GM21717 (cell line): Measurements from ENCODE around the gene SH3PXD2A.

Source experiments
- ATAC-seq: cut with Tn5 transposase; IDR thresholded peaks from one replicate; pipeline ENCODE4 v1.9.1; 2021; ENCODE audit warnings: mild to moderate bottlenecking, moderate library complexity; ENCODE audit not compliant: unreplicated experiment

Gene SH3PXD2A

DNA sequence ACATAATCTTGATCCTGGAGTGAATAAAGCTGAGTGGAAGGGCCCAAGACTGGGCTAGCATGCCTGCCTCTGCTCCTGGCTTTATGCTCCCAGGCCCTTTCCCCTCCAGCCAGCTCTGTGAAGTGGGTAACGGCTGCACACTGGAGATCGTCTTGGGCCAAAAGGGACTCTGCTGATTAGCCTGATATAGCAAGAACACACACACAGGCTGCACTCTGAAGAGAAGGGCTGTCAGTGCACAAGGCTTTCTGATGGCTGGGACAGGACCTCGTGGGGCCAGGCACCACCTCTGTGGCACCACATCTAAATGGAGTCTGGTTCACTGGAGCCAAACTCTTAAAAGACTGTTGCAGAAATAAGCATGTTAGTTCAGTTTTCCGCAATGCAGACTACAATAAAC is 200.5 kb downstream of the SH3PXD2A start:
- ATAC-seq = no peak

DNA sequence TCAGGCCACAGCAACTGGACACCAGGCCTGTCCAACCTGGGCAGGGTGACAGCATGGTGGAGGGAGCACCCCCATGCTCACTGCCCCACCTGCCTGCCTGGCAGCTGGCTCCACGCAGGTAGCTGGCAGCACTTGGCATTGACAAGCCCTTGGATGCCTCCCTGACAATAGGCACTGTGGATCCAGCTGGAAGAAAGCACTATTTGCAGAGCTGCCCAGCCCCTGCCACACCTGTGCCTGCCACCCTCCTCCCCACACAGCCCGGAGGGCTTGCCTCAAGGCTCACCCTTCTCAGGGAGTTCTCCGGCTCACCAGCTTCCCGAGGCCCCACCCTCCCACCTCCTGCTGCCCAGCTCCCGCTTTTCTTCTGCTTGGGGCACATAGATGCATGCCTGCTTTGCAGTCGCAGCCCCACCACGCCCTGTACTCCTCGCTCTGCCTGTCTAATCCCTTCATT is 201.8 kb downstream of the SH3PXD2A start:
- ATAC-seq = no peak

DNA sequence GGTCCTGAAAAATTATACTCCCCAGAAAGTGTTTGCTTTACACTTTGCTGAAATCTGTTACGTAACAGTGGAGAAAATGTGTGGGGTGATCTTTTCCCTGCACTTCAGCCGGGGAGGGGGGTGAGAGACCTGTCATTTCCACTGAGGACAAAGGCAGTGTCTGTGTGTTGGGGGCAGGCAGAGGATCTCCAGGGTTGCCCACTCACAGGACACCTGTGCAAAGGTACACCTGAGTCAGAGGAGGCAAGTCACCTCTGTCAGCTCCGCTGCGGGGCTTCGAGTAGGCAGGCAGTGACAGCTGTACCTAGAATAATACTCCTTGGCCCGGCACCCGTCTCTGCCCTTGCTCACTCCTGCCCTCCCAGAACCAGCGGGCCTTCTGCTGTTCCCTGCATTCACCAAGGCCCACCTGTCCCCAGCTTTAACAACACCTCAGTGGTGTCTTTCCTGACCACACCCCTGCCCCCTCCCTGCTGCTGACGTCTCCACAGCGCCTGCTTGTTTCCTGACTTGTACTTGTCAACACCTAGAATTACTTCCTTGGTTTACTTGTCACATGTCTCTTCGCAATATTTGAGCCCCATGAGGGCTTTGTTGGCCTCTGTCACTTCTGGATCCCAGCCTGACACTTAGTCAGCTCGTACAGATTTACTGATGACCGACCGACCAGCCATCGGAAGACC is 202.6 kb downstream of the SH3PXD2A start:
- ATAC-seq = no peak

DNA sequence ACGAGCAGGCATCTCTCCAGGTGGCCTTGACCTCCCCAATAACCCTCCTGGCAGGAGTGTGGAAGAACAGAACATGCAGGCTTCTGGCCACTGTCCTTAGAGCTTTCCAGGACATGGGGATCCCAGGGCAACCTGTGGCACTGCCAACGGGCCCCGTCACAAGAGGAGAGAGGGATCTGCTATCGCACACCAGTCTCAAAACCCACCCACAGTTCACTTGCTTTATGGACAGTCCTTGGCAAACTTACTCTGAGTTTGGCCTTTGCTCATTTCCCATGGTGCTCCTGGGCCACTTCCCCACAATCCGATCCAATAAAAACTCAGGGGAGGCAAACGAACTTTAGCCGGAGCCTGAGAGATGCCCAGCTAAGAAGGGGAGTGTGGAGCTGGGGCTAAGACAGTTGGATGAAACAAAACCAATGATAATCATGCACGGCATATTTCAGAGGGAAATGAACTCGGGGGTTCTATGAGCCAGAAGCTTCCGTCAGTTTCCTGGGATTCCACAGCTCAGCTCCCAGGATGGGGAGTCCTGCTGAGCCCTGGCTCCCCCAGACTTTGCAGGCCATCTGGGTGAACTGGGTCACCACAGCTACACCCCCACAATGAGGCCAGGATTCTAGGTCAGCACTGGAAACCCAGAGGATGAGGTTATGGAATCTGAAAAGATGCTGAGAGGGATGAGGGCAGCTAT is 203.4 kb downstream of the SH3PXD2A start:
- no peak for ATAC-seq

DNA sequence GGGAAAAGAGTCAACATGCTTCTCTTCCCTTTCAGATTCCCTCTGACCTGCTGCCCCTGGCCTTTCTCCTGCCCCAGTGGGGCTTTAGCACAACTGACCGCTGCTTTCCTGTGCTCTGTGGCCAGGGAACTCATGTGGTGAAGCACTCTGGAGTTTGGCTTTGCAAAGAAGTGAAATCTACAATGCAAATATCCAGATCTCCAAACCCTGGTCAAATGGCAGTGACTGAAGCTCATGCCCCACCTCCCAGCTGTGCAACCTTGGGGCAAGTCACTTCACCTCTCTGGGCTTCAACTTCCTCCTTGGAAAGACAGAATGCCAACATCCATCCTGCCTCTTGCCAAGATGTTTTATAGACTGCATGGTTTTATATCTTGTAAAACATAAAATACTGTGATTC is 204.0 kb downstream of the SH3PXD2A start:
- ATAC-seq = no peak

DNA sequence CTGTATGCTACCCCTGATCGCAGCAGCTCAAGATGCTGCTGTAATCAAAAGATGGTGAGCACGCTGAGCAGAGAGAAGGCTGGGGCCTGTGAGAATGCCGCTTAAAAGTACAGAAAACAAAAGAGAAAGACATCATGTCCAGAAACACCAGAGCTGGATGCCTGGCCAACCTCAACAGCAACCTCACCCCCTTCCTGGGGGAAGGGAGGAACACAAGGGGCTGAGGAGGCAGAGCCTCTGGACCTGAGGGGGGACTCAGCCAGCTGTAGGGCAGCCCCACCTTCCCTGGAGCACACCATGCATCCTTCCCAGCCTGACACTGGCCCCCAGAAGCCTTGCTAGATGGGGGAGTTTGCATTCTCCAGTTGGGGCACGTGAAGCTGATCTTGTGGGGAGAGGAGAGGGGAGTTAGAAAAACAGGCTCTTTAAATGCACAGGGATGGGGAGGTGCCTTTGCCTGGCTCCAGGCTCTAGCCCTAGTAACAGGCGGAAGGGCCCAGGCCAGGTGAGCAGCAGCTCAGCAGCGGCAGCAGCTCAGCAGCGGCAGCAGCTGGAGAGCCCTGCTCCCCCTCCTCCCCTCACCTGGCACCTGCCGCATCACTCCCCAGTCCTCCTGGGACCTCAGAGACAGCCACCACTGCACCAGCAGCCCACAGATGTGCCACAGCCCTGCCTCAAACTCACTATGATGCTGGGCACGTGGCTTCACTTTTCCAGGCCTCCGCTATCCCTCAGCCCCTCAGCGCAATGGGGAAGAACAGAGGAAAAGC is 205.5 kb downstream of the SH3PXD2A start:
- no peak for ATAC-seq

DNA sequence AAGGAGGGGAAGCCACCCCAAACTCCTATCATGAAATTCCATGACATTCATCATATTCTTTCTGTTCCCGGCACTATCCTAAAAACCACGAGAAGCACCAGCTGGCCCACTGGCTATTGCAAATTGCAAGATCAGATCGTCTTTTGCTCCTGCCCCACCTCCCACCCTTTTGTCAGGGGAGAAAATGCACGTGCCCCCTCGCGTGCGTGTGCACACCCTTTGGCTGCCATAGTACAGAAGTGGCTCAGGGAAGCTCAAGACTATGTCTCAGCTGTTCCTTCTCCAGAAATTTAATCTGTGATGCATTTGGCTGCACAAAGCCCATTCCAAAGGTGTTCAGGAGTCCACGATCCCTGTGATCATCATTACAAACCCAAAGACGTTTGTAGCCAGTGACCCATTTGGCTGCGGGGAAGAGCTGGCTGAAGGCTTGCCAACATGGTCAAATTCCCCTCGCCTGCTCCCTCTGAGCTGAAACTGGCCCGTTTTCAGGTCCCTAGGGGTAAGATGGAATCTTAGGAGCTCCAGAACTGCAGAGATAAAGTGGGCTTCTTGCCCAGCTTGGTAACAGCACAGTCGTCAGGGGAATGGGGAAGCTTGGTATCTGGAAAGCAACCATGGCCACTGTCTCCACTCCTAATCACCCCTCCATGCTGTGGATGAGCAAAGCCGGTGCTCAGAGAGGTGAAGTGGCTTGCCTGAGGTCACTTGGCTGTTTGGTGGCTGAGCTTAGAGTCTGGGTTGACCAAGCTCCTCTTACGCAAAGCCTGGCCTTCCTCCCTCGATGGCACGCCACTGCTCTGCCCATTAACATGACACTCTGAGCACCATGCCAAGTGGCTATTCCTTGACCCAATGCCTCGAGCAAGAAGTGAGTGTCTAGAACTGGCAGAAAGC is 206.5 kb downstream of the SH3PXD2A start:
- no peak for ATAC-seq

DNA sequence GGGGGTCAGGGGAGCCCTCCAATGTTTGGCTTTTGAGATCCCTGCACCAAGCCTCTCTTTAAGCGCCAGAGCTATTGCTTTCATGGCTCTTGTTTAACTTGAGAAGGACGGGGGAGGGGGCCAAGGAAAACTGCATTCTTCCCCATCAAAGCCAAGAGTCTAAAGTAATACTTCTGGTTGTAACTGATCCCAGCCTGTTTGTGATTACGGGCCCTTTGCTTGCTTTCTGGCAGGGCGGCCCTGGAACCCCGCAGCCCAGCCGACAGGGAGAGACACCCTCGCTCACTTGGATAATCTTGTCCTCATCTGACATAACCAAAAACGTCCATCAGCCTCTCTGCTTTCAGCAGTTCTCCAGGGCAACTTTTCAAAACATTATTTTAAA is 207.1 kb downstream of the SH3PXD2A start:
- no peak for ATAC-seq

DNA sequence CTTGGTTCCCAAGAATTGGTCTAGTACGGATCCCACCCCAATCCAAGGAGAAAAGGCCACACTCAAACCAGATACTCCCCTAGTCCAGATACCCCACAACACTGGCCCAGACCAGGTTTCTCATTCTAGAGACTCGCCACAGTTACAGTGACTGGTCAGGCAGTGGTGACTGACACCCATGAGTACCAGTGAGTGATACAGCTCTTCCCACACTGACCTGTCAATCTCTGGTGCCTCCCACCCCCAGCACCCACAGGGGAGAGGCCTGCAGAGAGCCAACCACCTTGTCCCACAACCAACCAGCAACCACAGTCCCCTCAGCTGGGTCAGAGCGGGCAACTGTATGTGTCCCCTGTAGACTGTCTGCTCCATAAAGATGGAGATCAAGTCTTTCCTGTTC is 209.1 kb downstream of the SH3PXD2A start:
- no peak for ATAC-seq

DNA sequence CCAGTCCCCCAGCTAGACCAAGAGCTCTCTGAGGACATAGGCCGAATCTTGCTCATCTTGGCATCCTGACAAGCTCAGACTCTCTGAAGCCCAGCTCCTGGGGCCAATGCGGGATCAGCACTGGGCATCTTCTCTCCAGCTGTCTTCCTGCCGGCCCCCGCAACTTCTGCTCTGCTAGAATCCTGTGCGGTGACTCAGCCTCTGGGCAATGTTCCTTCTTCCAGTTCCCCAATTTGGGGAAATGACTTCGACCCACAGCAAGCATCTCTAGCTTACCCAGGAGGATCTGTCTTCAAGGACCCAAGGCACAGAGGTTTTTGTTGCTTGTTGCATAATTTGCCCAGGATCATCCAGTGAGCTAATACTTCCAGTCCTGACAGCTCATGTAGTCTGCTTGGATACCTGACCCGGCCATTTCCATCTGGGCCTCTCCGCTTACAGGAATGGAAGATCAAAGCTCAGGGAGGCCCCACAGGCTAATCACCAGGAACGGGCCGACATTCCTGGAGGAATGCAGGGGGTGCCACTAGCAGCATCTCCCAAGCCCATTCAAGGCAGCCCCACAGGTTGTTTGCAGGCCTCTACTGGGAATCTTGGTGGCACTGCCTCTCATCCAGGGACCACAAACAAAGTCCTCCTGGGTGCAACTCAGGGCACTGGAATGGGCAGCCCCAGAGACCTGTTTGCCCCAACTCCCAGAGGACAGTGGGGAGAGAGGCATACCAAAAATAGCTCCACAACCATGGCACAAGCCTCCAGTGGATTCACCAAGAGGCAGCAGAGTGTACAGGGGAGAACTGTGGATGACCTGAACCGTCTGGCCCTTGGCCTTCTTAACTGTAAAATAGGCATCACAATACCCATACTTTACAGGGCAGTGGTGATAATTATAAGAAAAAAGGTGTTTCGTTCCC is 210.0 kb downstream of the SH3PXD2A start:
- ATAC-seq = no peak

DNA sequence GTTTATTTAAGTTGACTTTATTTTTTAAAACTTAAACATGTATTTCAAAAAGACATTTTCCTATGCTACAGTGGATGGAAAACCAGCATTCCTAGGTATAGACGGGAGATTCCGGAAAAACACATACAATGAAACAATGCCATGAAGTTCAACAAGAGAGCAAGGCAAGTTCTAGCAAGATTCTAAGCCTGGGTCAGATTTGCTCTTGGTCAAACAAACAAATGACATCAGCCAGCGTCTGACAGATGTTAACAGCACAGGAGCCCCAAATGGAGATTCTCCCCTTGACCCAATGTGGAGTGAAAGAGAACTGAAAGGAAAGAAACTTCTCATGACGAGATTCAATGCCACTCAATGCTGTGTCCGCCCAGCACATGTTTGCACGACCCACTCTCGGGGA is 212.0 kb downstream of the SH3PXD2A start:
- ATAC-seq = no peak

DNA sequence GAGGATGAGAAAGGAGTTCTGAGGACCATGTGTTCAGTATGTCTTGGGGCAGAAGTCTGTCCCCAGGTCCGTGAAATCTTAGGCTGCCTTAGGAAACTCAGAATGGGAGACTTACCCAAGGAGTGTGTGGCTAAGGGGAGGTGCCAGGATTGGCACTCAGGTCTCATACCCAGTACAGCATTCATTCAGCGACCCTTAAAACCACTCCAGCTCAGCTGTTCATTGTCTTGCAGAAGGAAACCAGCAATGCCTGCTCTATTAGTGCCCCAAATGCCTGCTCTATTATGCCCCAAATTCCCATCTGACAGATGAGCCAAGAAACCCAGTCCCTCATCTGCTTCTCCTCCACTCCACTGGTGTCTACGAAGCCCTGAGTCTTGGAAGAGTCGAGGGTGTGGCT is 214.1 kb downstream of the SH3PXD2A start:
- no peak for ATAC-seq

DNA sequence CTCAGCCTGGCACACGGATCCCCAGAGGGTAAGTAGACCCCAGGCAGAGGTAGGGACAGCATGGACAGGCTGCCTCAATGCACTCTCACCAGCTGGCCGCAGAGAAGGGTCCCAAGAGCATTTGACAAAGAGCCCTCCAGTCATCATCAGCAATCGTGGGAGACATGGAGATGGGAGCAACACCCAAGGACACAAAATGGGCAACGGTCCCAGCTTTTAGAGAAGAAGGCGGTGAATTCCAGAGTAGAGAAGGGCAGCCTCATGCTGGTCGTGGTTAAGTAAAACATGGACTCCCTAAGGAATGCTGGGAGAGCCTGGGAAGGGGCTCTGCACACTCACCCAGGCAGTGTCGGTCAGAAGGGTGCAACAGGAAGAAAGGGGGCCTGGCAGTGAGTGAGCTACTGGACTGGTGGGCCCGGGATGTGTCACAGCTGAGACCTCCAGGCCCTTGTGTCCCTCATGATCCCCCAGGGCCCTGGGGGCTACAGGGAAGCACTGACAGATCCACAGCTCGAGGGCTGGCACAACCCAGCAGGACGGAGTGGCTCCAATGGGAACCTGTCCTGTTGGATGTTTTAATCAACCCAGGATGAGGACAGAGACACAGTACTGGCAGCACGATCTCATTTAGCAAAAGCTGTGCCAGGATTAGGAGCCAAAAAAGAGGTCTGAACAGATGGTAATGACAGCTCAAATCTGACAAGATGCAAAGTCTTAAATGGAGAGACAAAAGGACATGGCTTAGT is 214.8 kb downstream of the SH3PXD2A start:
- ATAC-seq = no peak

DNA sequence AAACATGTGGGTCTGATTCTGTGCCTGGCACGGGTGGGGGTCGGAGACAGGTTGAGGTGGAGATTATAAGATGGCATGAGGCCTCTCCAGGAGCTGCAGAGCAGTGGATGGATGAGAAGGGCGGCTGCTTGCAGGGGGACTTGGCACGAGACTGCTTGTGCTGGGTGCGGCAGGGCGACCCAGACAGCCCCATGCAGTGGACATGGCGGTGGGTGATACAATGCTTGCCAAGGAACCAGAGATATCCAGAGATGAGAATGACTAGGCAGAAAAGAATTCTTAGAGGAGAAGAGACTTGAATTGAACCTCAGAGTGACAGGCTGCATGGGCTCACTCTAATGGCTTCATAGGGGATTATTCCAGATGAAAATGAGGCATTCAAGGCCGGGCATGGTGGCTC is 216.4 kb downstream of the SH3PXD2A start:
- ATAC-seq = no peak

DNA sequence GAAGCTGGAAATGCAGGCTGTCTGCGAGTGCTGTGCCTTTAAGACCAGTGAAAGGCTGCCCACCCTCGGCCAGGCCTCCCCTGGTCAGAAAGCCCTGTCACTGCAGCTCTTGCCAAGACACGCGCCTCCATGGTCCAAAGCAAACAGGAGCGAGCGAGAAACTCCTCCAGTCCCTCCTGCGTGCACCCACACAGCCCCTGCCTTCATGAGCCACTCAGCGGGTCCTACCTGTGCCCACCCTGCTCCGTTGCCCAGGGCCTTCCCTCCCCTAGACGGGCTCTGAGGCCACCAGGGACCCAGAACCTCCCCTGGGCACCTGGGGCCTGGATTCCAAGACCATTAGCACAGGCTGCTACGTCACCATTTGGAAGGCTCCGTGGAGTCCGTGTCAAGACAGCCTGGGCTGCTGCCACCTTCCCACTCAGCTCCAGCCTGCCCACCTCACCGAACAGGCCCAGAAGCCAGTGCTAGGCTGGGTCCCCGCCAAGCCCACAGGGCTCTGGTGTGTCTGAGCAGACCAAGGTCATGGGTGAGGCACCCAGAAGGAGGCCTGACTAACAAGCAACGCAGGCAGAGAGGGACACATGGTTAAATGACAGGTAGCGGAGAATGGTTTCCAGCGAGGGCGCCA is 217.3 kb downstream of the SH3PXD2A start:
- no peak for ATAC-seq

DNA sequence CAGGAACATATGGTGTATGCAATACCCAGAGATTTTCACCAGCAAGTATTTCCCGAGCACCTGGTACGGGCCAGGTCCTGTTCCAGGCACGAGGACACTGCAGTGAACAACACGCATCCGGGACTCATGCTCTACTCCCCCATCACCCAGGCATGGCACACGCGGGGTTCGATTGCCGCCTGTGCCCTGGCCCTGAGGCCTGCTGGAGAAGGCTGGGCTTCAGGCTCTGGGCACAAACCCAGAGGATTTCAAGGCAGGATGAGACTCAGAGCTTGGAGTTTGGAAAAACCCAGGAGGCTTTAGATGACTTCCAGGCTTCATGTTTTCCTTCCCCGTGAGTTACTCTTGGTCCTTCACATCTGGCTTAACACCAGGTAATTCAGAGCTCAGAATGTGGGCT is 218.4 kb downstream of the SH3PXD2A start:
- no peak for ATAC-seq

DNA sequence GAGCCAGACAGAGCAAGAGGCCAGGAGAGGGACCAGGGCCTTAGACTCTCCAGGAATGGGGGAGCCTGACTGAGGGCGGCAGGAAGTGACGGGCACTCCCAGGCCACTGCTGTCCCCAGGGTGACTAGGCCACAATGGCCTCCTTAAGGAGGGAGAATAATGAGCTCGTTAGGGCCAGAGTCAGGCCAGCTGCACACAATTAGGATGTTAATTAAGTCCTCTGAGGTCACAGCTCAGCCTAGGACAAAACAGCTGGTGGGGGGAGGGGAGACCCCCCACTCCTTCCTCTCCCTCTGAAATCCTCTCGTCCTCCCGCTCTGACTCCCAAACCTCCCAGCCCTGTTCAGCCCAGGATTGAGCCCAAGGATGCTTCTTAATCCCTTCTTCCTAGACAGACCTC is 218.9 kb downstream of the SH3PXD2A start:
- ATAC-seq = no peak

DNA sequence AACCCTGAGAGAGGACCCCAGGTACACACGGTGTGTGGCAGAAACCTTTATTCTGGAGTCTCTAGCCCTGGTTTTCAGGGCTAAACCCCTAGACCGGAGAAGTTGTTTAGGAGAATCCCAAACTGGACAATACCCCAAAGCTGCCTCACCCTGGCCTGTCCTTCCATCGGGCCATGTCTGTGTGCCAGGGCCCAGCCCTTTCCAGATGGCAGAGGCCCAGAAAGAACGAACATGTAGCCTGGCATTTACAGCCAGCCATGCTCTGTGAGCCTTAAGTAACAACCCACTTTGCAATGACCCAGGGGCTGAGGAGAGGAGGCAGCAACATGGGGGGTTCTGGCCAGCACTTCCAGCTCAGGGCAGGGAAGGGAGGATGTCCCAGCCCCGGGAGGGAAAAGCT is 219.8 kb downstream of the SH3PXD2A start:
- no peak for ATAC-seq

DNA sequence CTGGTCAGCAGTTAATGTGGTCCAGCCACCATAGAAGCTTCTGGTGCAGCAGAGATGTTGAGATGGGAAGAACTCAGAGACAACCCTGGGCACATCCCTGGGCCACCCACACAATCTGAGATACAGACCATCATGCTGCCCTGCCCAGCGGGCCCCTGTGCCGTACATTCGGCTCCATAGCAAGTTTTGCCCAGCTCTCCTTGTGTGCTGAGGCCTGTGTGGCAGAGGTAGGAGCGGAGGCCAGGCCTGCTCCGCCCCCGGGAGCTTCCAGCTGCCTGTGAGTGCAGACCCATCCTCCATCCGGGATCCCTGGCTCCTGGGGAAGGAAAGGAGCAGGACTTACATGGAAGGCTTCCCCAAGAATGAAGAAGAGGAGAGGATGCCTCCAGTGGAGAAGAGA is 221.5 kb downstream of the SH3PXD2A start:
- ATAC-seq = no peak
